GM19023 (cell line): Measurements from ENCODE around the gene CST7.

Source experiments
- ATAC-seq: cut with Tn5 transposase; IDR thresholded peaks from one replicate; pipeline ENCODE4 v1.9.1; 2021; ENCODE audit warnings: mild to moderate bottlenecking, moderate library complexity; ENCODE audit not compliant: unreplicated experiment

The CST7 gene

GRCh38 chr20:24962510-24962909 is 13.4 kb downstream of the CST7 start:
- ATAC-seq = no peak

DNA sequence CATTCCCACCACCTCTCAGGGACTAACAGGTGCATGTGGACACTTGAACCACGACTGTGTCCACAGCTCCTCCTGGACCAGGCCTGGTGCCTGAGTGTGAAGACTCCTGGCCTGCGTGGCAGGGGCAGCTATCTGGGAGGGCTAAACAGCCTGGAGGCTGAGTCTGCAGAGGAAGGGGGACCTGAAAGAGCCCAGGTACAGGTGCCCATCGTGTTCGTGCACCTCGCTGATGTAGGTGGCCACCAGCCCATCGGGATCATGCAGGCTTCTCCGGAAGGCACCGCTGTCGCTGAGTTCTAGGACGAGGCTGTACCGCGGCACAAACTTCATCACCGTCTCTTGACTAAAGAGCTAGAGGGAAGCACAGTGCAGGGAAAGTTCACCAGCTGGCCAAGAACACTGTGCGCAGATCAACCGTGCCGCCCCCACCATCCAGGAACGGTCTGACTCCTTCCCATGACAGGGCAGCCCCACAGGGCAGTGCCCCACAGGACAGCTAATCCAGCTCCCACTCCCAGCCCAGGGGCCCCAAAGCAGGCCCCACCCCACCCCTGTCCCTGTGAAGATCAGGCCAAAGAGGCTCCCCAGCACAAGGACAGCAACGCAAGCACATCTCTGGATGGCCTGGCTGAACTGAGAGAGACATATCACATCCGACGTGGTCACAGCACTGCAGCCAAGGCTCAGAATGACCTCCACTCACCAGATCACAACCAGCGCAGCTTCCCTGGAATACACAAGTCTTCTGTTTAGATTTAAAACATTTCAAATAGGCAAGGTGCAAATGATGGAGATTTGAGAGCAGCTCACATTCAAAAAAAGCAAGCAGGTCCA is 14.8 kb downstream of the CST7 start:
- no peak for ATAC-seq

GRCh38 chr20:24964506-24964840 is 15.4 kb downstream of the CST7 start:
- ATAC-seq = no peak

- ATAC-seq = no peak
These were observed 16.2 kb downstream of the CST7 start for GRCh38 chr20:24965065-24965919.

- ATAC-seq = no peak
These were observed 17.4 kb downstream of the CST7 start for GRCh38 chr20:24966317-24967012.

- no peak for ATAC-seq
These were observed 19.3 kb downstream of the CST7 start for GRCh38 chr20:24968278-24968800.

GRCh38 chr20:24969186-24970029 is 20.3 kb downstream of the CST7 start:
- ATAC-seq = no peak

DNA sequence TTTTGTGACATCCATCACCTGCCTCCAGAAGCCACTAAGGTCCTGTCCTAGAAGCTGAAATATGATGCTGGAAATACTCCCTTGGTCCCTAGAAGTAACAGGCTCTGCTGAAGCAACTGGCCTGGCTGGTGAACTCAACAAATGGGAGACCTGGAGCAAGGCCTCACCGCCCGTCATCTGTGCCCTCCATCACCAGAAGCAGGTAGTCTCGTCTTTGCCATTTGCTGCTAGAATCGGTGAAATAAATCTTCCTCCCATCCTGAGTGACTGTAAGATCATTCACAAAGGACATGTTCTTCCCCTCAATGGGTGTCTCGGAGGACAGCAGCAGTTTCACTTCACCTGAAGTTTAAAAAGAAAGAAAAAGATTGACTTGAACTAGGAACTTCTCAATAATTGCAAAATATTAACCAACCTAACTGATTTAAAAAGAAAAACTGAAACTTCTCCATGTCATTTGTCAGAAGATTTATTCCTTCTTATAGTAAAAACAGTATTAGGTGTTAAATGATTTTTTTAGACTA is 21.0 kb downstream of the CST7 start:
- no peak for ATAC-seq

DNA sequence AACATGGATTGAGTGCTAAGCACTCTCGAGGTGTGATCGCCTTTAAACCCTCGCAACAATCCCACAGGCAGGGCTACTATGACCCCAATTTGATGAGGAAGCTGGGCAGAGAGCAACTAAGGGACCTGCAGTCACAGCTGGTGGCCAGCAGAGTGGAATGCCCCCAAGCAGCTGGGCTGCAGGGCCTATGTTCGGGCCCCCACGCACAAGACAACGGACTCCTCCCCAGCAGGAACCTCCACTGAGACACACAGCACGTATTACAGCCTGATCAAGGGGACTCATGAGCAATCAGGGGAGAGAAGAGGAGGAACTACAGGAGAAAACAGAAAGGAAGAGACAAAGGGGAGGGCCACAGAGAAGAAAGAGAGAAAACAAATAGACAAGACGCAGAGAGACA is 21.7 kb downstream of the CST7 start:
- ATAC-seq = no peak

DNA sequence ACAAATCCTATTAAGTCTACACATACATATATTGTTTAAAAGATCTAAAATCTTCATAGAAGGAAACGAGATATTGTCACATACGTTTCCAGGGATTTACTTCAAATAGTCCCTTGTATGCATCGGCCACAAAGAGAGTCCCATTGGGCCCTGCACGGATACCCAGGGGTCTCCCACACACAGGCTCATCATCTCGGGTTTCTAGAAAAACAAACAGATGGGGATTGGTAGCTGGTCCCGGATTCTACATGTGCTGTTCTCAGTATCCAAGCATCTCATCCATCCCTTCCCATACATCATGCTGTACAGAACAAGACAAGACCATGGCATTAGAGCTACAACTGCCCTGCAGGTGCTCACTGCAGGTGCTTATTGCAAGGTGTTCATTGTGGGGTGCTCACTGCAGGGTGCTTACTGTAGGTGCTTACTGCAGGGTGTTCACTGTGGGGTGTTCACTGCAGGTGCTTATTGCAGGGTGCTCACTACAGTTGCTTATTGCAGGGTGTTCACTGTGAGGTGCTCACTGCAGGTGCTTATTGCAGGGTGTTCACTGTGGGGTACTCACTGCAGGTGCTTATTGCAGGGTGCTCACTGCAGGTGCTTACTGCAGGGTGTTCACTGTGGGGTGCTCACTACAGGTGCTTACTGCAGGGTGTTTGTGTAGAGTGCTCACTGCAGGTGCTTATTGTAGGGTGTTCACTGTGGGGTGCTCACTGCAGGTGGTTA is 22.5 kb downstream of the CST7 start:
- no peak for ATAC-seq

- no peak for ATAC-seq
These were observed 23.3 kb downstream of the CST7 start for GRCh38 chr20:24972341-24972740.

GRCh38 chr20:24977336-24977735 is 28.3 kb downstream of the CST7 start:
- ATAC-seq = no peak

- no peak for ATAC-seq
These were observed 28.7 kb downstream of the CST7 start for GRCh38 chr20:24977797-24978196.

- ATAC-seq = no peak
These were observed 29.4 kb downstream of the CST7 start for GRCh38 chr20:24978513-24978912.

- ATAC-seq = no peak
These were observed 30.2 kb downstream of the CST7 start for GRCh38 chr20:24979036-24979960.

GRCh38 chr20:24980291-24981053 is 31.4 kb downstream of the CST7 start:
- no peak for ATAC-seq

DNA sequence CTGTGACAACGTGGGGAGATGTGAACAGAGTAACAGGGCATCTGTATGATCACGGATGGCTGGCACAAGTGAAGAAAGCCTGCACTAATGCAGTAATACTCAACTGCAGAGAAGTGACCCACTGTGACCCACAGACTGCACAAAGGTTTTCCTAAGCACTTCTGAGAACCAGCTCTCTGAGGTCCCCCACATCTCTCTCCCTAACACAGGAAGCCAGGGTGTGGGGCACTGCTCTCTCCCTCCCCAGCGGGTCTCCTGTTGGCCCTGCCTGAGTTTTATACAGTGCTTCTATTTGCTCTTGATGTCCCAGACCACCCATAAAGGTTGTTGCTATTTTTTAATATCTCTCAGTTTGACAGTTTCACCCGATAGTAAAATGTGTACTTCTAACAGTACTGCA is 32.2 kb downstream of the CST7 start:
- no peak for ATAC-seq

GRCh38 chr20:24981790-24982189 is 32.7 kb downstream of the CST7 start:
- no peak for ATAC-seq
